Activated naive CD8-positive, alpha-beta T cell (primary cell): ENCODE data around the gene PNMA8B.
"Not testable (repeated sequence)": the region's sequence is repeated elsewhere in the genome, so short reads cannot be mapped to it uniquely, and the experiment has no call there.

ENCODE experiments used
- H3K27ac Mint-ChIP-seq: one replicate; pipeline ENCODE4 v1.8.0; 2021; ENCODE audit warnings: mixed read lengths
- H3K27me3 Mint-ChIP-seq: one replicate; pipeline ENCODE4 v1.8.0; 2021; ENCODE audit warnings: mixed read lengths
- H3K36me3 Mint-ChIP-seq: one replicate; pipeline ENCODE4 v1.8.0; 2021; ENCODE audit warnings: mixed read lengths
- H3K4me1 Mint-ChIP-seq: one replicate; pipeline ENCODE4 v1.8.0; 2021; ENCODE audit warnings: low read depth, mixed read lengths
- H3K4me3 Mint-ChIP-seq: one replicate; pipeline ENCODE4 v1.8.0; 2021; ENCODE audit warnings: mild to moderate bottlenecking, mixed read lengths
- H3K9me3 Mint-ChIP-seq: one replicate; pipeline ENCODE4 v1.8.0; 2021; ENCODE audit warnings: low read depth, mixed read lengths

The PNMA8B gene, protein sequence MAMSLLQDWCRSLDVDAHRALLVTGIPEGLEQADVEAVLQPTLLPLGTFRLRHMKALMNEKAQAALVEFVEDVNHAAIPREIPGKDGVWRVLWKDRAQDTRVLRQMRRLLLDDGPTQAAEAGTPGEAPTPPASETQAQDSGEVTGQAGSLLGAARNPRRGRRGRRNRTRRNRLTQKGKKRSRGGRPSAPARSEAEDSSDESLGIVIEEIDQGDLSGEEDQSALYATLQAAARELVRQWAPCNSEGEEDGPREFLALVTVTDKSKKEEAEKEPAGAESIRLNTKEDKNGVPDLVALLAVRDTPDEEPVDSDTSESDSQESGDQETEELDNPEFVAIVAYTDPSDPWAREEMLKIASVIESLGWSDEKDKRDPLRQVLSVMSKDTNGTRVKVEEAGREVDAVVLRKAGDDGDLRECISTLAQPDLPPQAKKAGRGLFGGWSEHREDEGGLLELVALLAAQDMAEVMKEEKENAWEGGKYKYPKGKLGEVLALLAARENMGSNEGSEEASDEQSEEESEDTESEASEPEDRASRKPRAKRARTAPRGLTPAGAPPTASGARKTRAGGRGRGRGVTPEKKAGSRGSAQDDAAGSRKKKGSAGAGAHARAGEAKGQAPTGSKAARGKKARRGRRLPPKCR

DNA sequence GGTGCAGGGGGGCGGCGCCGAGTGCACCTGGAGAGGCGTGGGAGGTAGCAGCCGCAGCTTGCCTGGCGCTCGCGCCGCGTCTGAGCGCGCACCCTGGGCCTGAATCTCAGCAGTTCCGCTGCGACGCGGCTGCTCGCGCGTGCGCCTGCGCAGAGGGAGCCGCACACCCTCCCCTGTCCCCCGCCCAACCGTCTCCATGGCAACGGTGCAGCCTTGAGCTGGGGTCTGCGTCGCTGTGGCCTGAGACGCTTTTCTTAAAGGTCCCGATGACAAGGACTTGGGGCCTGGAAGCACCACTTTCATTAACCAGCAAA, at the start of gene PNMA8B:
PNMA8B (minus strand) TSS at position 82 of the 314 bp plus-strand sequence. CDS start 402 bp downstream, outside the sequence.
- peak within 1 kb of the TSS; percentile 83 for H3K4me3 Mint-ChIP-seq
- no peaks in the 10 kb centered on the region for H3K9me3 Mint-ChIP-seq
- peaks cover 17% of the 10 kb centered on the region for H3K4me1 Mint-ChIP-seq
- no peaks in the 10 kb centered on the region for H3K36me3 Mint-ChIP-seq
- H3K27ac Mint-ChIP-seq, result no peak within 1 kb of the TSS
- peaks cover 23% of the 10 kb centered on the region for H3K27me3 Mint-ChIP-seq

DNA sequence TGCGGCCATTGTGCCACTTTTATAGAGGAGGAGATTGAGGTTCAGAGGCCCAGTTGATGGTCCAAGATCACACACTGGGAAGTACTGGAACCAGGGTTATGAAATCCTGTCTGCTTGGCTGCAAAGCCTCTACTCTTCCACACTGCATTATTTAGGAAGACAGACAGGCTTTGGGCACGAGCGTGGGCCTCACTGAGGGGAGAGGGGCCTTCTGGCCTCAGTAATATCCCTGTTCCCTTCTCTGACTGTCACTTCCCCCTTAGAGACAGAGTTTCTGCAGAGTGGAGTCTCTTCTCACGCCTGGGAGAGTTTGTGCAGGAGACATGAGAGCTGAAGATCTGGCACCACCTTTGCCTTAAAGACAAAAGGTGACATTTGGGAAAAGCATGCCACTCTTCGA, 49.0 kb upstream of the PNMA8B start:
- H3K4me3 Mint-ChIP-seq, result no peak overlapping the region
- H3K9me3 Mint-ChIP-seq, result no peaks in the 10 kb centered on the region
- H3K27me3 Mint-ChIP-seq, result no peaks in the 10 kb centered on the region
- no peak overlapping the region for H3K27ac Mint-ChIP-seq
- H3K36me3 Mint-ChIP-seq, result no peaks in the 10 kb centered on the region
- peaks cover 6% of the 10 kb centered on the region for H3K4me1 Mint-ChIP-seq

DNA sequence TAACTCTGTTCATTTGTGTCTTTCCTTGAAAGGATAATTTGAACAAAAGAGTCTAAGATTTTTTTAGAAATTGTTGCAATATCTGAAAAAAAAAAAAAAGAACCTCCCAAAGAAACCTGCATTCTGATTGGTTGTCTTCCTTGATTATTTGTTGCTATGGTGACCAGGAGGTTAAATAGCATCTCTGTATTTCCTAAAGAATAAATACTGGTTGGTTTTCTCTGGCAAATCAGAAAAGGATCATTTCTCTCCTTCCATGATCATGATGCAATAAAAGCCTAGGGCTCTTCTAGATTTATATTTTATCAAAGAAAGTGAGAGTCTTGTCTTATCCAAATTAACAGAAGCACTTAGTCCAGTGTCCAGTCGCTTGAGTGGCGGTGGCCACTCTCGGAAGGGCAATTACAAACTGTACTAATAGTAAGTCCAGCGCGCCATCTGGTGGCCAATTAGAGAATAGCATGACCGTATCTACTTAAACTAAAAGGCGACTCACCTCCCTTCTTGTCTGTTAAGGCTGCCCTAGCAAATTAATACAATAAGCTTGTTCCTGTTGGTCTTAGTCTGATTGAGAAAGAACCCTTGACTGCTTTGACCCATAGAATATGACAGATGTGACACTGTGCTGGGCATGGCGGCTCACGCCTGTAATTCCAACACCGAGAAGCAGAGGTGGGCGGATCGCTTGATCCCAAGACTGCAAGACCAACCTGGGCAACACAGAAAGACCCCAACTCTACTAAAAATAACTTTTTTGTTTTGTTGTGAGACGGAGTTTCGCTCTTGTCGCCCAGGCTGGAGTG, 47.0 kb upstream of the PNMA8B start:
- Mint-ChIP-seq H3K4me3 (no peak overlapping the region), H3K4me1 (peaks cover 6% of the 10 kb centered on the region), H3K27me3 (no peaks in the 10 kb centered on the region), H3K9me3 (no peaks in the 10 kb centered on the region), H3K36me3 (no peaks in the 10 kb centered on the region), H3K27ac (no peak overlapping the region)

GRCh38 chr19:46537136-46538097, 41.8 kb upstream of the PNMA8B start:
- Mint-ChIP-seq H3K27me3 (no peaks in the 10 kb centered on the region), H3K27ac (no peak overlapping the region), H3K4me1 (peaks cover 2% of the 10 kb centered on the region), H3K4me3 (no peak overlapping the region), H3K36me3 (no peaks in the 10 kb centered on the region), H3K9me3 (no peaks in the 10 kb centered on the region)

DNA sequence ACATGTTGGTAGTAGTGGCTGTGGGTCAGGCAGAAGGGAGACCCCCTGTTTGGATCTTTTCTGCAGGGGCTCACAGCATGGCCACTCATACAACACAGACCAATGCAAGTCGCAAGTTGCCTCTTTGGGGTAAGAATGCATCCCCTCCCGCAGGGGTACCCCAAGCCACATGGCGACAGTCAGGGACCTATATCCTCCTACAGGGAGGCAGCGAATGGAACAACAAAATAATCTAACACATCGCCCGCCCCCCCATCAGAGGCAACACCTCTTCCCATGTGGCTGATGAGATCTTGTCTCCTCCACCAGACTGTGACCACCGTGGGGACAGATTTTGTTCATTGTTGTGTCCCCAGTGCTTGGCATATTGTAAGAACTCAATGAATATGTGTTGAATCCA, 40.7 kb upstream of the PNMA8B start:
- Mint-ChIP-seq H3K9me3 (no peaks in the 10 kb centered on the region), H3K36me3 (no peaks in the 10 kb centered on the region)

DNA sequence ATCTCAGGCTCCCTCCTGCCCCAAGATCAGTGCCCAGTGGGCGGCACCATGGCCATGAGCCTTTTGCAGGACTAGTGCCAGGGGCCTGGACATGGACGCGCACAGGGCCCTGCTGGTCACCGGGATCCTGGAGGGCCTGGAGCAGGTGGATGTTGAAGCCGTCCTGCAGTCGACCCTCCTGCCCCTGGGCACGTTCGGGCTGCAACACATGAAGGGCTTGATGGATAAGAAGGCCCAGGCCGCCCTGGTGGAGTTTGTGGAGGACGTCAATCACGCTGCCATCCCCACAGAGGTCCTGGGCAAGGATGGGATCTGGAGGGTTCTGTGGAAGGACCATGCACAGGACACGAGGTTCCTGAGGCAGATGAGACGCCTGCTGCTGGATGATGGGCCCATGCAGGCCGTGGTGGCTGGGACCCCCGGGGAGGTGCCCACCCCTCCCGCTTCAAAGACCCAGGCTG, 38.0 kb upstream of the PNMA8B start:
- Mint-ChIP-seq H3K27me3 (no peaks in the 10 kb centered on the region), H3K4me1 (peaks cover 15% of the 10 kb centered on the region), H3K4me3 (no peak overlapping the region), H3K27ac (no peak overlapping the region), H3K36me3 (no peaks in the 10 kb centered on the region), H3K9me3 (no peaks in the 10 kb centered on the region)

More for the DNA sequence above, 40.7 kb upstream of the PNMA8B start:
- no peak overlapping the region for H3K27ac Mint-ChIP-seq
- H3K27me3 Mint-ChIP-seq, result no peaks in the 10 kb centered on the region
- H3K4me3 Mint-ChIP-seq, result no peak overlapping the region
- peaks cover 2% of the 10 kb centered on the region for H3K4me1 Mint-ChIP-seq

DNA sequence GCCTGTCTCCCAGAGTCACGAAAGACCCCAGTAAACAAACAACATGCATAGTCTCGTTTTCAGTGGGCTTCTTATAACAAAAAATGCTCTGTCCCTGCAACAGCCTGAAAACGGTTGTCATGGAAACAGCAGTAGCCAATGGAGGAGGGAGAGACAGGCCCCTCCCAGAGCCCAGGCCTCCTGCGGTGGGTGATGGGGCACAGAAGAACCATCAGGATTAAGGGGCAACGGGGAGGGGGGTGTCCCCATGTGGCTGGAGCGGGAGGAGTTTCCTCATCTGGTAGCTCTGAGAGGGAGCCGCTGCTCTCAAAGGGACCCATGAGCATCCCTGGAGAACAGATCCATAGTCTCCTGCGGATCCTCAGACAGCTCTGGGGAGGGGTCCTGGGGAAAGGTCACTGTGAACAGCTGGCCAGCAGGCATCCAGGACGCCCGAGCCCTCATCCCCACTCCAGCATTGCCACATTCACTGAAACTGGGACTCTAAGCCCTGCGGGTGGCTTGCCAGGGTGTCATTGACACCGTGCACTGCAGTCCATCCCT, 37.5 kb upstream of the PNMA8B start:
- no peak overlapping the region for H3K4me3 Mint-ChIP-seq
- H3K4me1 Mint-ChIP-seq, result peaks cover 15% of the 10 kb centered on the region
- no peaks in the 10 kb centered on the region for H3K9me3 Mint-ChIP-seq
- H3K27me3 Mint-ChIP-seq, result no peaks in the 10 kb centered on the region
- no peaks in the 10 kb centered on the region for H3K36me3 Mint-ChIP-seq
- H3K27ac Mint-ChIP-seq, result no peak overlapping the region

DNA sequence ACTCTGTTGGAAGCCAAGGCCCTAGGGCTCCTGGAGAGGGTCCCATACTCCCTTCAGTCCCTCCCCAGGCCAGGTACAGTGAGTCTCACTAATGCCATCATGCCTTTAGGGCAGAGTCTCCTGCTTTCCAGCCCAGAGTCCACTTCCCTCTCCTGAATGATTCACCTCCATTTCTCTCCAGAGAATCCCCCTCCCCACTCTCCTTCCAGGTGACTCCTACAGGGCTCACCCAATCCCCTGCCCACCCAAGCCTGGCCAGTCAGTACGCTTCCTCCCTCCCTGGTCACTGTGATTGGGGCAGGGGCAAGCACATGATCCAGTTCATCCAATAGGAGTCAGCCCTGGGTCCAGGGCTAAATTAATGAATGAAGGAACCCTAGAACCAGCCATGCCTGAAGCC, 35.0 kb upstream of the PNMA8B start:
- Mint-ChIP-seq H3K4me1 (peaks cover 19% of the 10 kb centered on the region), H3K27ac (no peak overlapping the region), H3K9me3 (no peaks in the 10 kb centered on the region), H3K36me3 (peaks cover 2% of the 10 kb centered on the region), H3K4me3 (no peak overlapping the region), H3K27me3 (no peaks in the 10 kb centered on the region)

DNA sequence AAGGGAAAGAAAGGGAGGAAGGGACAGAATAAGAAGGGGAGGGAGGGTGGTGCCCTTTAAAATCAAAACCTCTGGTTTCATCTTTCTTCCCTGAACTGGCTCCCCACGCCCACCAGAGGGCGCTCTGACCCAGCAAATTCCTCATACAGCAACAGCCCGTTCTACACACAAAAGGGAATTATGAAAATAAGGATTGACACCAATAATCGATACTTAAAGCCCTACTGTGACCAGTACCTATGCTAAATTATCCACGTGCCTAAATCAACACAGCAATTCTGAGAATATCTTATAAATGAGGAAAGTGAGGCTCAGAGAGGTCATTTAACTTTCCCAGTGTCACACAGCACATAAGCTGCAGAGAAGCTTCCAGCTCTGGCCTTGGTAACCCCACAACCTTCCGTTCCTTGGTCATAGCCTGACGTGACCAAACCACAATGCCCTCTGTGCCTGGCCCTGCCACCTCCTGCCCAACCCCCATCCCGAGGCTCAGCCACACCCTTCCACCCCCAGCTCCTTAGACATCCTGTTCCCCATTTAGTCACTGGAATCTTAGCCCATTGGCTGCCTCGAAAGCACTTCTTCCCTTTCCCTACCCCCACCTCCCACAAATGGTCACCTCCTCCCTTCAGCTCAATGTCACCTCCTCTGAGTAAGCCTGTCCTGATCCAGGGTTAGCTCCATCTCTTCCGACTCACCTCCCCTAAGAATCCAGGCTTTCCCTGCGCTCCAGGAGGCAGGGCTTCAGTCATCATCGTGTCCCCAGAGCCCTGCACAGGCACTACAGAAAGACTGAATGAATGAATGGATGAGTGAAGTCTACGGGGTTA, 34.2 kb upstream of the PNMA8B start:
- H3K27me3 Mint-ChIP-seq, result no peaks in the 10 kb centered on the region
- peak overlapping the region; percentile 10 for H3K27ac Mint-ChIP-seq
- no peak overlapping the region for H3K4me3 Mint-ChIP-seq
- no peaks in the 10 kb centered on the region for H3K9me3 Mint-ChIP-seq
- peaks cover 22% of the 10 kb centered on the region for H3K4me1 Mint-ChIP-seq
- H3K36me3 Mint-ChIP-seq, result peaks cover 4% of the 10 kb centered on the region

DNA sequence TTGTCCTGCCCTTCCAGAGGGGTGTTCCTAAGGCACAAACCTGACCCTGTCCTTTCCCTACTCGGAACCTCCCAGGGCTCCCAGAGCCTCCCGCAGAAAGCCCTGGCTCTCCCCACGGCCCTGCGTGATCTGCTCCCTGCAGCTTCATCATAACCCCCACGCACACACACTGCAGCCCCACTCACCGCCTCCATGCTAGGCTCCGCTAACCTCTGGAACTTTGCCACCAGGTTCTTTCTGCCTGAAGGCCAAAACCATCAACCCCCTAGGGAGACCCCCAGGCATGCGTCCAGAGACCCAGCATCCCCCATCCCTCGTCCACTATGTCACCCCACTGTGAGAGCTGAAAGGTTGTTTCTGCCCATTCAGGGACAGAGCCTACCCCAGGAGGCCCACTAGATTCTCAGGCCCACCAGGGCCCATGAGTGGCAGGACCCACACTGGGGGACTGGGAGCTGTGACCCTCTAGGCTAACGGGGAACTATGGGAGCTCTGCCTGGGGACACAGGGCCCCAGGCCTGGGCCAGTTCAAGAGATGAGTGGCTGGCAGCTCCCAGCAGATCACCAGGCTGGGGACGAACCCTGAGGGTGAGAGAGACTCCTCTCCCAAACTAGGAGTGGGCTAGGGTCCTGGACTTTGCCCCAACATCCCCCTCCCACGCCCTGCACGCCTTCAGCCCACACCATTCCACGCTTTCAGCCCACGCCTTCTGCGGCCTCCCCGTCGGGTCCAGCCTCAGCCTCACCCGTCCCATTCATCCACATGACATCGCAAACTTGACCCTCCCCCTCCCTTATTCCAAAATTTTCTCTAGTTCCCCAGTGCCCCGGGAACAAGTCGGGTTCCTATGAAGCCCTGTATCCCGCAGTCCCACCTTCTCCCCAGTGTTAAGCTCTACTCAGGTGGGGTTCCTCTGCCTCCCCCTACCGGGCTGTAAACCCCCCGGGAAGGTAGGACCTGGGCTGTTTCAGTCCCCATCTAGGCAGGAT, 33.2 kb upstream of the PNMA8B start:
- peaks cover 6% of the 10 kb centered on the region for H3K36me3 Mint-ChIP-seq
- H3K9me3 Mint-ChIP-seq, result no peaks in the 10 kb centered on the region
- peak overlapping the region; percentile 54 for H3K27ac Mint-ChIP-seq
- H3K27me3 Mint-ChIP-seq, result no peaks in the 10 kb centered on the region
- H3K4me1 Mint-ChIP-seq, result peaks cover 31% of the 10 kb centered on the region
- no peak overlapping the region for H3K4me3 Mint-ChIP-seq

- H3K9me3 Mint-ChIP-seq, H3K27me3 Mint-ChIP-seq, H3K27ac Mint-ChIP-seq, H3K4me3 Mint-ChIP-seq: not testable (repeated sequence)
- Mint-ChIP-seq H3K4me1 (peaks cover 48% of the 10 kb centered on the region), H3K36me3 (peaks cover 11% of the 10 kb centered on the region)
Observed at GRCh38 chr19:46526801-46527200, 31.1 kb upstream of the PNMA8B start.

DNA sequence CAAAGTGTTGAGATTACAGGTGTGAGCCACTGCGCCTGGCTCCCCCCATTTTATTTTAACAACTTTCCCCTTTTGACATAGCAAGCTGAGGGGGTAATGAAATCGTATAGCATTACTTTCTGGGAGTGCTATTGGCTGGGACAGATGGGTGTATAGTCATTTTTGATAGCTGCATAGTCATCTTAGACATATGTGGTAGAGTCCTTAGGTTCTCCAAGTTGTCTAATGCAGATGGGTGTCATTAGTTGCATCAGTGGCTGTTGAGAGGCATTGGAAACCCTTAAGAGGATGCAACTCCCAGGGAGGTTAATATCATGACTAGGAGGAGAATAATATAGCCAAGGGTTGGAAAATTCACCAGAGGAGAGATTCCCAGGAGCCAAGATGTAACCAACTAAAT, 28.6 kb upstream of the PNMA8B start:
- no peaks in the 10 kb centered on the region for H3K9me3 Mint-ChIP-seq
- H3K27me3 Mint-ChIP-seq, result no peaks in the 10 kb centered on the region
- no peak overlapping the region for H3K4me3 Mint-ChIP-seq
- H3K27ac Mint-ChIP-seq, result peak overlapping the region; percentile 98
- H3K4me1 Mint-ChIP-seq, result peaks cover 57% of the 10 kb centered on the region
- peaks cover 14% of the 10 kb centered on the region for H3K36me3 Mint-ChIP-seq
